Astrocyte (in vitro differentiated cells and primary cell): ENCODE results near the gene KIRREL3. TPM values are rescaled to one million over a fixed set of nuclear protein-coding genes. Genes with fewer than 3 reads are reported as not detected.
A peak's percentile ranks its signal among the peaks of the same experiment; 100 is the strongest.

Experiments used
- DNase-seq: peaks from one replicate; pipeline ENCODE4 v3.0.0-alpha.2; 2010; ENCODE audit warnings: low read depth
- FAIRE-seq: peaks from 2 replicates; lab custom pipeline; 2011; peaks lifted over from hg19 to GRCh38; lab: Jason Lieb, UNC
- H2AFZ ChIP-seq: 2 replicates; pipeline ENCODE4 v1.6.0; 2012; ENCODE audit warnings: low read depth, low read length, inconsistent platforms
- H3K27ac ChIP-seq: 2 replicates; pipeline ENCODE4 v1.5.1; 2011; ENCODE audit warnings: low read depth, low read length, inconsistent platforms
- H3K27me3 ChIP-seq: 2 replicates; pipeline ENCODE4 v1.6.0; 2011; ENCODE audit warnings: low read length, inconsistent platforms; ENCODE audit not compliant: insufficient read depth
- H3K36me3 ChIP-seq: 2 replicates; pipeline ENCODE4 v1.5.1; 2011; ENCODE audit warnings: low read length, inconsistent platforms; ENCODE audit not compliant: insufficient read depth
- H3K4me1 ChIP-seq: 2 replicates; pipeline ENCODE4 v1.5.1; 2011; ENCODE audit warnings: low read length, inconsistent platforms; ENCODE audit not compliant: insufficient read depth
- H3K4me2 ChIP-seq: 2 replicates; pipeline ENCODE4 v1.6.0; 2012; ENCODE audit warnings: low read length, inconsistent platforms
- H3K4me3 ChIP-seq: 2 replicates; pipeline ENCODE4 v1.5.1; 2011; ENCODE audit warnings: low read depth, mild to moderate bottlenecking, low read length, inconsistent platforms; ENCODE audit not compliant: insufficient read depth
- H3K79me2 ChIP-seq: 2 replicates; pipeline ENCODE4 v1.6.0; 2012; ENCODE audit warnings: mild to moderate bottlenecking, low read length, inconsistent platforms; ENCODE audit not compliant: insufficient read depth
- H3K9ac ChIP-seq: 2 replicates; pipeline ENCODE4 v1.6.0; 2012; ENCODE audit warnings: mild to moderate bottlenecking, low read length, inconsistent platforms
- H3K9me3 ChIP-seq: 2 replicates; pipeline ENCODE4 v1.5.1; 2012; ENCODE audit warnings: low read depth, mild to moderate bottlenecking, low read length, inconsistent platforms; ENCODE audit not compliant: insufficient read depth
- H4K20me1 ChIP-seq: 2 replicates; pipeline ENCODE4 v1.6.0; 2012; ENCODE audit warnings: low read length, inconsistent platforms; ENCODE audit not compliant: insufficient read depth
- H3K27ac Mint-ChIP-seq: one replicate; pipeline ENCODE4 v1.8.0; 2021; ENCODE audit warnings: mild to moderate bottlenecking, mixed read lengths; ENCODE audit not compliant: unreplicated experiment
- H3K27me3 Mint-ChIP-seq: one replicate; pipeline ENCODE4 v1.8.0; 2021; ENCODE audit warnings: low read depth, mixed read lengths; ENCODE audit not compliant: unreplicated experiment
- H3K36me3 Mint-ChIP-seq: one replicate; pipeline ENCODE4 v1.8.0; 2021; ENCODE audit warnings: low read depth, mixed read lengths; ENCODE audit not compliant: unreplicated experiment
- H3K4me1 Mint-ChIP-seq: one replicate; pipeline ENCODE4 v1.8.0; 2021; ENCODE audit warnings: low read depth, mixed read lengths; ENCODE audit not compliant: unreplicated experiment
- H3K4me3 Mint-ChIP-seq: one replicate; pipeline ENCODE4 v1.8.0; 2021; ENCODE audit warnings: mild to moderate bottlenecking, moderate library complexity, mixed read lengths; ENCODE audit not compliant: unreplicated experiment
- H3K9me3 Mint-ChIP-seq: one replicate; pipeline ENCODE4 v1.8.0; 2021; ENCODE audit warnings: mild to moderate bottlenecking, mixed read lengths; ENCODE audit not compliant: unreplicated experiment
- EZH2 ChIP-seq: IDR thresholded peaks from 2 replicates; pipeline ENCODE4 v1.6.1; 2012; ENCODE audit warnings: mild to moderate bottlenecking, low read length, inconsistent platforms; ENCODE audit not compliant: insufficient read depth
- total RNA-seq: library from RNA; stranded (reverse); gene quantifications from 2 replicates; pipeline ENCODE4 v1.2.1, GENCODE V29; 2021
- TF ChIP-seq, protein P1 (sequence below): IDR thresholded peaks from 2 replicates; pipeline ENCODE4 v1.5.1; 2011; ENCODE audit warnings: low read depth, mild to moderate bottlenecking, inconsistent platforms, low read length, moderate library complexity; ENCODE audit not compliant: insufficient read depth

KIRREL3 gene
- total RNA-seq, 1 donor from 2014 or later: 0.91 TPM

- Histone ChIP-seq H3K4me3 (no peak overlapping the region), H3K4me1 (no peaks in the 10 kb centered on the region), H3K27ac (no peak overlapping the region), H3K9ac (no peak overlapping the region), H3K79me2 (no peaks in the 10 kb centered on the region), H4K20me1 (no peaks in the 10 kb centered on the region), H2AFZ (no peak overlapping the region), H3K36me3 (no peaks in the 10 kb centered on the region), H3K9me3 (no peaks in the 10 kb centered on the region), H3K27me3 (no peaks in the 10 kb centered on the region), H3K4me2 (no peak overlapping the region)
- no peak overlapping the region for H3K4me3 Mint-ChIP-seq
- H3K27me3 Mint-ChIP-seq: peaks cover 22% of the 10 kb centered on the region
- TF ChIP-seq EZH2: no peak
- TF ChIP-seq, protein P1, sequence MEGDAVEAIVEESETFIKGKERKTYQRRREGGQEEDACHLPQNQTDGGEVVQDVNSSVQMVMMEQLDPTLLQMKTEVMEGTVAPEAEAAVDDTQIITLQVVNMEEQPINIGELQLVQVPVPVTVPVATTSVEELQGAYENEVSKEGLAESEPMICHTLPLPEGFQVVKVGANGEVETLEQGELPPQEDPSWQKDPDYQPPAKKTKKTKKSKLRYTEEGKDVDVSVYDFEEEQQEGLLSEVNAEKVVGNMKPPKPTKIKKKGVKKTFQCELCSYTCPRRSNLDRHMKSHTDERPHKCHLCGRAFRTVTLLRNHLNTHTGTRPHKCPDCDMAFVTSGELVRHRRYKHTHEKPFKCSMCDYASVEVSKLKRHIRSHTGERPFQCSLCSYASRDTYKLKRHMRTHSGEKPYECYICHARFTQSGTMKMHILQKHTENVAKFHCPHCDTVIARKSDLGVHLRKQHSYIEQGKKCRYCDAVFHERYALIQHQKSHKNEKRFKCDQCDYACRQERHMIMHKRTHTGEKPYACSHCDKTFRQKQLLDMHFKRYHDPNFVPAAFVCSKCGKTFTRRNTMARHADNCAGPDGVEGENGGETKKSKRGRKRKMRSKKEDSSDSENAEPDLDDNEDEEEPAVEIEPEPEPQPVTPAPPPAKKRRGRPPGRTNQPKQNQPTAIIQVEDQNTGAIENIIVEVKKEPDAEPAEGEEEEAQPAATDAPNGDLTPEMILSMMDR: no peak
- FAIRE-seq: no peak
- H3K36me3 Mint-ChIP-seq: no peaks in the 10 kb centered on the region
- no peaks in the 10 kb centered on the region for H3K4me1 Mint-ChIP-seq
- H3K9me3 Mint-ChIP-seq: no peaks in the 10 kb centered on the region
- no peak overlapping the region for H3K27ac Mint-ChIP-seq
- DNase-seq: no peak
Measured at GRCh38 chr11:126676536-126676935, 324.0 kb downstream of the KIRREL3 start.

- Histone ChIP-seq H3K9ac (no peak overlapping the region), H3K27ac (no peak overlapping the region), H3K9me3 (no peaks in the 10 kb centered on the region), H3K4me3 (no peak overlapping the region), H3K27me3 (no peaks in the 10 kb centered on the region), H3K4me2 (no peak overlapping the region), H3K36me3 (no peaks in the 10 kb centered on the region), H3K4me1 (no peaks in the 10 kb centered on the region), H4K20me1 (no peaks in the 10 kb centered on the region), H3K79me2 (no peaks in the 10 kb centered on the region), H2AFZ (no peak overlapping the region)
- no peak for FAIRE-seq
- Mint-ChIP-seq H3K27ac (no peak overlapping the region), H3K9me3 (peaks cover 5% of the 10 kb centered on the region), H3K4me3 (no peak overlapping the region), H3K36me3 (no peaks in the 10 kb centered on the region), H3K4me1 (peaks cover 6% of the 10 kb centered on the region), H3K27me3 (peaks cover 25% of the 10 kb centered on the region)
- TF ChIP-seq, protein P1: no peak
- no peak for TF ChIP-seq EZH2
- DNase-seq: no peak
Measured at GRCh38 chr11:126673319-126673718, 327.3 kb downstream of the KIRREL3 start.

DNA sequence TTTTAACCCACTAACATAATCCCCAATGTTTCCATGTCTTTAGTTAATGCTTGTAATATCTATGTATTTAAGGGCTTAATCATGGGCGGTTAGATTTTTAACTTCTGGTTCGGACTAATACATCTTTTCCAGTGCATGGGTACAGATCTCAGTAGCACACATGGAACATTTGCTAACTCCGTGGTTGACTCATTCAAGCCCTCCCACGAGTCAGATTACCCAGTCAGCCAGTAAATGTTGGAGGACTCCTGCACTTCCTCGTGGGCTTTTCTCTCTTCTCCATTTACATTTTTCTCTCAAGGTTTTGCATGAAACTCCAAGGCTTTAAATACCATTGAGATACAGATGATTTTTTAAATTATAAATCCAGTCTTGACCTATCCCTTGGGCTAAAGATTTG is 331.2 kb downstream of the KIRREL3 start:
- FAIRE-seq: no peak
- H3K4me2 ChIP-seq: no peak overlapping the region

More for the DNA sequence above, 331.2 kb downstream of the KIRREL3 start:
- no peaks in the 10 kb centered on the region for H3K36me3 ChIP-seq
- peak; percentile 61 for DNase-seq
- no peaks in the 10 kb centered on the region for H4K20me1 ChIP-seq
- H3K27me3 Mint-ChIP-seq: peaks cover 20% of the 10 kb centered on the region
- no peaks in the 10 kb centered on the region for H3K9me3 ChIP-seq
- no peaks in the 10 kb centered on the region for H3K36me3 Mint-ChIP-seq
- H3K4me1 ChIP-seq: no peaks in the 10 kb centered on the region
- H3K27ac ChIP-seq: no peak overlapping the region
- TF ChIP-seq, protein P1: no peak
- no peak for TF ChIP-seq EZH2
- no peak overlapping the region for H3K4me3 Mint-ChIP-seq
- H3K4me1 Mint-ChIP-seq: peaks cover 6% of the 10 kb centered on the region
- no peak overlapping the region for H2AFZ ChIP-seq
- no peak overlapping the region for H3K4me3 ChIP-seq
- no peak overlapping the region for H3K9ac ChIP-seq
- H3K9me3 Mint-ChIP-seq: peaks cover 5% of the 10 kb centered on the region
- no peaks in the 10 kb centered on the region for H3K27me3 ChIP-seq
- no peak overlapping the region for H3K27ac Mint-ChIP-seq
- no peaks in the 10 kb centered on the region for H3K79me2 ChIP-seq
